NCI-H526 (cell line): Measurements from ENCODE around the gene BHLHE23.

ENCODE experiments used
- DNase-seq, 2 experiments: peaks; one replicate each; lab custom pipeline; 2025; lab: John Stamatoyannopoulos, UW

Gene BHLHE23

DNA sequence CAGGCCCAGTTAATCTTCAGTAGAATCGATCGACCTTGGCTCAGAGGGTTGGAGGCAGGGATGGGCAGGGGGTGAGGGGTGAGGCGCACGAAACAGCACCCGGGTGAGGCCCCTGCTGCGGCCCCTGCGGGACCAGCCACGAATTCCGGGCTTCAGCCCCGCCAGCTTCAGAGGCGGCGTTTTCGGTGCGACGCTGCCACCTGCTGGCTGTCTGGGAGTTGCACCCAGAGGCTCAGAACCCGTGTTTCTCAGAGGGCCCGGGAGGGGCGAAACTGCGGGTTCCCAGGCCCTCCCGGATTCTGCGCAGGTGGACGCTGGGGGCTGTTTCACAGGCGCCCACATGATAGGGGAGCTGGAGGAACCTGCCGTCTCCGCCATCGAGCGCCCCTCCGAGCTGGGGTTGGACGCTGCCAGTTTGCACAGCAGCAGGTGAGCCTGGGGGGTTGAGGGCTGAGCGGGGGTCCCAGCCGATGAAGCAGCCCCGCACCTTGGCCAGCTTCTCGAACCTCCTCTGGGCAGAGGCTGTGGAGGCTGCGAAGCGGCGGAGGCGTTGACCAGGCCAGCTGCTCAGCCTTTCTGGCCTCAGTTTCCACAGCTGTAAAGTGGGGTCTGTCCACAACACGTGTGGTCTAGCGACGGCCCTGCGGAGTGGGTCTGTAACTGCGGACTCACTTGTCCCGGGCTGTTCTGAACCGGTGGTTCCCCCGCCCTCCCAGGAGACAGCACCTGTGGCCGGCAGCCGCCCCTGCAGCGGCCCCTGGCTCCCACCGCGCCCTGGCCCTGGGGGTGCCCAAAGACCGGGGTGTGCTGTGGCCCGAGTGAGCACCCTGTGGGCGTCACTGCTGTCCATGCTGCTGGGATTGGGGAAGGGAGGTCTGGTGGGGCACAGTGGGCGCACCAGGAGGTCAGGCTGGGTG, 2.5 kb upstream of the BHLHE23 start:
- DNase-seq = peak; percentile 45 to 92

- no peak for DNase-seq
These were observed 1.8 kb upstream of the BHLHE23 start for GRCh38 chr20:63008541-63009044.

GRCh38 chr20:63007646-63008488, 1.1 kb upstream of the BHLHE23 start:
- DNase-seq = peak in 1 of 2 experiments; percentile 53

DNA sequence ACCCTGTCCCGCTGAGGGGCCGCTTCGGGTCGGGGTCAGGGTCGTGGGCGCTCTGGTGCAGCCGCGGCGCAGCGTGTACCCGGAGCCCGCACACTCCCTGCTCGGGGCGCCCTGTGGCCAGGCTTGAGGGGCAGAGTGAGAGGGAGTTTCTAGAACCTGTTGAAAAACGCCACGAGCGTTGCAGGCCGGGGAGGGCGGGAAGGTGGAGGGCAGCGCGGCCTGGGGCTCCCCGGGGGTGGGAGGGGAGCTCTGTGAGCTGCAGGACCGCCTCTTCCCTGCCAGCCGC, 539 bp upstream of the BHLHE23 start:
- no peak for DNase-seq

DNA sequence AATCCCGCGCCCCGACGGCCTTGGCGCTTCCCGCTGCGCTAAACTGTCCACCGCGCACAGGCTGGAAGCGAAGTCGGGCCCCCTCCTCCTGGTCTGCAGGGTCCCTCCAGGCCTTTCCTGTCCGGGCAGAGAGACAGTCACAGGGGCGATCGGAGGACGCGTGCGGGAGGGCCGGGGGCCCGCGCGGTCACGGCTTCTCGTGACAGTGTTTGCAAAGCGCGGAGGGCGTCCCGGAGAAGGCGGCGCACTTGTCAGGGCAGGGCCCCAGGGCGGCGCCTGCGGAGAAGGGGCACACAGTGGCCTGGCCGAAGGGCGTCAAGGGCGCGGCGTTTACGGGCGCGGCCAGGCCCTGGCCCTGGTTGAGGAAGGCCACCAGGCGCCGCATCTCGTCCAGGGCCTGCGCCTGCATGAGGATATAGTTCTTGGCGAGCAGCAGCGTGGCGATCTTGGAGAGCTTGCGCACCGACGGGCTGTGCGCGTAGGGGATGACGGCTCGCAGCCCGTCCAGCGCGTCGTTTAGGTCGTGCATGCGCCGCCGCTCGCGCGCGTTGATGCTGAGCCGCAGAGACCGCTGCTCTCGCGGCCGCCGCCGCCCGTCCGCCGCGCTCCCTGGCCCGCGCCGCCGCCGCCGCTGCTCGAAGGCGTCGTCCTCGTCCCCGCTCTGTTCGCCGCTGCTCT, 763 bp downstream of the BHLHE23 start:
- peak in 1 of 2 experiments; percentile 71 for DNase-seq

GRCh38 chr20:63005365-63005861, 1.4 kb downstream of the BHLHE23 start:
- DNase-seq = no peak

DNA sequence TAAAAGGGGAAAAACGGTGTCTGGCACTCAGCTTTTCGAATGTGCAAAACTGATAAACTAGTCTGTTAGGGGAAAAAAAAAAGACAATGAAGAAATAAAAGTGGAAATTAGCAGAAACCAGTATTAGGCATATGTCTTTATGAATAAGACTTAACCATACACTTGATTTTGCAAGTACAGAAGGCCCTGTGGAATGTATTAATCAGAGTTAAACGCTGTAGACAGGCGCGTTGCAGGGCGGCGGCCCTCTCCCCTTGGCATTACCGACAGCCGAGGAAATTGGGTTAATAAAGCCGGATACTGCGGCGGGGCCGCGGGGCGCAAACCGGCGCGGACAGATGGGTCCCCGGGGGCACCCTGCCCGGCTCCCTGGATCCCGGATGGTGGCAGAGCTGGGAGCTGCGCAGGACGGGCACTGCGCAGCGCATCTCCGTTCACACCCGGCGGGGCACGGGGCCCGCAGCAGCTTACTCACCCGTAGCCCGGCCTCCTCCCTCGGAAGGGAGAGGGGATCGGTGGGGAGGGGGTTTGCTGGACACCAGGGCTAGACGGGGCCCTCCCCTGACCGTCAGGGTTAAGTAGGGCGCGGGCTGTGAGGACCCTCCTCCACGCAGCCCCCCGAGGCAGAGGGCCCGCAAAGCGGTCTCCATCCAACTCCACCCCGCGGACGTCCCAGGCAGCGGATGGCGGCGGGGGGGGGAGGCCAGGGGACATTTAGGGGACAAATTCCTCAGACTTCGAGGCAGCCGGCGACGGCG, 2.0 kb downstream of the BHLHE23 start:
- DNase-seq = no peak

GRCh38 chr20:63003546-63003945, 3.2 kb downstream of the BHLHE23 start:
- DNase-seq = no peak

DNA sequence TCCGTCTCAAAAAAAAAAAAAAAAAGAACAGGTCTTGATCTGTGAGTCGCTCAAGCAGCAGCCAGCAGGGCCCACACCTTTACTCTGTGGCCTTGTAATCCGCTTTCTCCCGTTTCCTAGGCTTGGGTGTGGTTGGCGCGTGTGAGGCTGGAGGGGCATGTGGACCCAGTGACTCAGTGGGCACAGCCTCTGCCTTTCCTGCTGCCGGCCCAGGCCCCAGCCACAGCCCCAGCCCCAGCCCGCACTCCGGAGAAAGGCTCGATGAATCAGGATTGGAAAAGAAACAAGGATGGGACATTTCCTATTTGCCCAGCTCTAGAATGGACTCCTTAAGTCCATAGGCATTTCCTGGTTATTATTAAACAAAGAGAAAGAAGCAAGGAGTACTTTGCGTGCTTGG, 4.3 kb downstream of the BHLHE23 start:
- no peak for DNase-seq

DNA sequence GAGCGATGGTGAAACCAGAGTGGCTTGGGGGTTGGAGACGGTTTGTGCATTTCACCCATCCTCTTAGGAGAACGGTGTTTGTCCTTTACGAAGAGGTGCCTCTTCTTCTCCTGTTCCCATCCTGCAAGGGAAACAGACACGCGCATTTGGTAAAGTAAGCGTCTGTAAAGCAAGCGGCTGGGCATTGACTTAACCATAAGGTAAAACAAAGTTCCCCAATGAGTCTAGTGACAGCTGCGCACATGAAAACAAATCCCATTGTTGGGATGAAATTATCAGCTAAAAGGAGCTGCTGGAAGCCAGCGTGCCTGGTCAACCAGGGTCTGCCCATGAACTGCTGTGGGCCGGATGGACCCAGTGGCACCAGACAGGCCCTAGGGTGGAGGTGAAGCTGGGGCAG, 5.8 kb downstream of the BHLHE23 start:
- no peak for DNase-seq

DNA sequence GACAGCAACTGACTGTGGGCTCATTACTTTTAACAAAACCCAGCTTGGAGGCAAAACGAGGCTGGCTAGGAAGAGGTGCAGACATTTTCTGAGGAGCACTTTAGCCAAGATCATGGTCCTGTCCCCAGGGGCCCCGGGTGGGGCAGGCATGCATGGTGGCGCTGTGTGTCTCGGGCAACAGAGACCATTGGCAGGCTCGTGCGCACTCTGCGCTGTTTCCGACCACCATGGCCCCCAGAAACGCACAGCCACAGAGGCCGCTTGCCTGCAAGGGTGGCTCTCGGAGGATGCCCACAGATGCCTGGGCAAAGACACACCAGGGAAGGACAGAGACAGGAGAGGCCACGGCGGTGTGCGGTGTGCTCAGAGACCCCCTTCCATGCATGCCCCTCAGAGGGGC, 6.7 kb downstream of the BHLHE23 start:
- no peak for DNase-seq

GRCh38 chr20:62999580-62999979, 7.2 kb downstream of the BHLHE23 start:
- no peak for DNase-seq

DNA sequence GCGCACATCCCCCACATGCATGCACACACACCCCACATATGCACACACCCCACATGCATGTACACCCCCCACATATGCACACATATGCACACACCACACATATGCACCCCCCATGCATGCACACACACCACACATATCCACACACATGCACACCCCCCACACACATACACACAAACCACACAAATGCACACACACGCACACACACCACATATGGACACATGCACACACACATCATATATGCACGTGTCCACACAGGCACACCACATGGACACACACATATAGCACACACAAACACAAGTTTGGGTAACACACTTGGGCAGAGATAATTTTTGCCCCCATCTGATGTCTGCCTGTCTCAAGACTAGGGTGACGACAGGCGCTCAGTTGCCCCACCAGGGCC, 8.3 kb downstream of the BHLHE23 start:
- DNase-seq = no peak

DNA sequence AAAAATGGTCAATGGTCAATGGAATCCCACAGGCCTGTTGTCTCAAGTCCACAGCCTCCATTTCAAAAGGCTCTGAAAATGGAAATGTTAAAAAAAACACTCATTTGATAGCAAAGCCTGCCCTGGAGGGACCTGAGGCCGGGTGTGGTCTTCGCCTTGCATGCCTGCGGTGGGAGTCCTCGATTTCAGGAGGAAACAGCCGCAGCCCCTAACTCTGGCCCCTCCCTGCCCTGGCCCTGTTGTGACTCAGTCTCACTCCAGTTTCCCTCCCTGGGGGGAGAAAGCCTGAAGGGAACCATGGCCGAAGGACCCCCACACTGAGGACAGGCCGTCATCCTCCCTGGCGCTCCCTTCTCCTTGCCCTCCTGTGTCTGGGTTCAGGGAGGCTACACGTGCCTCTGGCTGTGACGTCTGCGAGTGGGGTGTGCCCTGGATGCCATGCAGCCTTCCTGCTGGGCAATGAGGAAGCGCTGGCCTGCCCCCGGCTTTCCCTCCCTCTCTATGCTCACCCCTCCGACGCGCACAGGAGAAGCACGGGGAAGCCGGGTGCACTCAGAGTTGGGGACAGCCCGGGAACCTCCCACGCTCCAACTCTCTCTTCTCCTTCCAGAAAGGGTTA, 9.2 kb downstream of the BHLHE23 start:
- DNase-seq = no peak

GRCh38 chr20:62996596-62996982, 10.2 kb downstream of the BHLHE23 start:
- no peak for DNase-seq

DNA sequence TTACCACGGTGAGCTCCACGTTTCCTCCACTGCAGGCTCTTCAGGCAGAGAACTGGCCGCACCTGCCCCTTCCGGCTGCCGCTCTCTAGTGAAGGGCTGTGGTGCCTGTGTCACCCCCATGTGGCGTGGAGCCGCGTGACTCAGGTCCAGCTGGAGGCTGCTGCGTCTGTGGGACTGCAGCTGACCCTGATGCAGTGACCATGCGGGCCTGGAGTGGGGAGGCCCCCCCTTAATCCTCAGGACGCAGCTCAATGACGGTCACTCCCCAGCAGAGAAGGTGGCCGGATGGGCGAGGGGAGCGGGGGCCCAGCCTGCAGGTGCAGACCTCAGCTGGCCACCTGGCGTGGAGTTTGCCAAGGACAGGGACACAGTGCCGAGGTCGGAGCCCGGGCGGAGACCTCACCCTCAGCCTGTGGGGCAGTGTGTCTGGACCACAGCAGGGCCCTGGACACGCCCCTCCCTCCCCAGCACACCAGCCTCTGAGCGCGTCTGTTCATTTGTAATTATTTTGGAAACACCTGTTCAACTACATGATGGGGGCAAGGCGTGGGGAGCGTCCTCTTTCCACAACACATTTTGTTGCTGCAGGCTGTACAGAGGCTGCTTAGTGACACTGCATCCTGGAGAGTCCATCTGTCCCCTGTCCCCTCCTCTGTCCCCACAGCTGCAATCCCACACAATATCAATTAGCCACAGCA, 10.7 kb downstream of the BHLHE23 start:
- no peak for DNase-seq

DNA sequence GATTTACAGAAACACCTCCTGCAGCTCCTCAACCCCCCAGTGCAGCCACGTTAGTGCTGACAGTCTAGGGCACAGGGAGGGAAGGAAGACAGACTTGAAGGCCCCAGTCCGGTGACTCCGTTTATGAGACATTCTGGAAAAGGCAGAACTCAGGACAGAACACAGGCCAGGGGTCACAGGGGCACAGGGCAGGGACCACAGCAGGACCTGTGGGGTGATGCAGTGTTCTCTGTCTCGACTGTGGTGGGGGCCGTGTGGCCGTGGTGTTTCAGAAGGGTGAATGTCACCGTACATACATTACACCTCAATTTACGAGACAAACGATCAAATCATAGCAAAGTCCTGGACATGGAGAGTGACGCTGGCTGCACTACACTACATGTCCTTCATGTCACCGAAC, 11.3 kb downstream of the BHLHE23 start:
- DNase-seq = no peak

GRCh38 chr20:62994869-62995281, 11.9 kb downstream of the BHLHE23 start:
- DNase-seq = no peak

DNA sequence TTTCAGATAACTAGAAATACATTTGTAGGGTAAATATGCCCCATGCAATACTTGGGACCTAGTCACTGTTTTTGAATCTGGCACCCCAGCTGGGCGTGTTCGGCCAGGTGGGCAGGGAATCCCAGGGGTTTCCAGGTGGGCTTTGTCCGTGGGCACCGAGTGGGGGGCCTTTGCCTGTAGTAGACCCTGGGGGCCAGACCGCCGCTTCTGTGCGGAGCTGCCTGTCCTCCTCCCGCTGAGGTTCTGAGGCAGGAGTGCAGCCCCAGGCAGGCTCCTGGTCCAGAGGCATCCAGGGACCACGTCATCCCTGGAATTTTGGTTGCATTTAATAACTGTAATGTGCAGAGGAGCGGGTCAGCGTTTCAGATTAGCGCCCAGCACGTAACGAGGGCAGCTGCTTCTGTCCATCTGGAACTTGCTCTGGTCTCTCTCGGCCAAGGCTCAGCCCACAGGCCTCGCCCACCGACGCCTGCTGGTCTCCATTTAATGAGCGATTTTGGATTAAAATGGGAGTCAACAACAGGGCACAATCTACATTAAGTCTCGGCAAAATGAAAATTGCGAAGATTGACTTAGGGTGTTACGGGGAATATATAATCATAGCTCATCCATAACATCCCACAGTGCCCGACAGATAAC, 12.8 kb downstream of the BHLHE23 start:
- DNase-seq = no peak

- no peak for DNase-seq
These were observed 14.9 kb downstream of the BHLHE23 start for GRCh38 chr20:62991863-62992262.
